Measurements from ENCODE around the gene SLC25A45.

DNA sequence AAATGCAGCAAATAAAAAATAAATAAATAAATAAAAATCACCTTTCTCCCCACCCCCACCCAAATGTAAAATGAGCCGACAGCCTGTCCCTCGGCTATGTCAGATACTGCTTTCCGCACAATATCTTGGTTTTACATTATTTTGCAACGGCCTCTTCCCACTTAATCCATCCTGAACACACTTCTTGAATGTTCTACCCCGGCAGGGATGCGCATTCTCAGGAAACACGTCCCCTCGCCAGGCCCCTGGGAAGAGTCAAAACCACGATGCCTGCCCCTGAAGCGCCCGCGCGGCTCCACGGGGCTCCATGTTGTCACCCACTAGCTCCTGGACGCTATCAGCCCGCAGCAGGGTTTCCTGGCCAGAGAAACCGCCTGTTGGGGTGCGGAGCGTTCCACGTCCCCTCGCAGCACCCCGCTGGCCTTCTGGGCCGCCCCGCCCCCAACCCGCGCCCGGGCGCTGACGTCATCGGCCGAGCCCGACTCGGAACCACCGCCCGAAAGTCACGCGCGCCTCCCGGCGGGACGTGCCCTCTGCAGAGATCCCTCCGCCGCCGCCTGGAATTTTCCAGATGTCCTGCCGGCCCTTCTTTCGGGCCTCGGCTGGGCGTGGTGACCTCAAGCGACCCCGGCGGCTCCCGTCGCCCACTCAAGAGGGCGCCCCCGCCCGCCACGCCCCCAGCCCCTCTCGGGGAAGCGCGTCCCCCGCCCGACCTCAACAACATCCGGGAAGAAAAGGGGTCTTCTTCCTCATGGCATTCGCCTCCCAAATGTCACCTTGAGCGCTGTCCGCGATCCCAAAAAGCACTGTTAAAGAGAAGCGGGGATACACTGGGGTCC is 39.6 kb upstream of the SLC25A45 start:
- TF ChIP-seq CTCF (IDR thresholded peaks at IDR 0.05) (0 out of 2 replicates have a peak, but pooled peaks have one; percentile 6), ZFX (IDR thresholded peaks at IDR 0.05; ENCODE audit: borderline replicate concordance) (no peak)

Measured in 22Rv1 (cell line).